Mononuclear cell (primary cell): ENCODE data around the gene KRTAP4-16. TPM values are rescaled to one million over a fixed set of nuclear protein-coding genes. Genes with fewer than 3 reads are reported as not detected.
A peak's percentile ranks its signal among the peaks of the same experiment; 100 is the strongest.
"Not testable (repeated sequence)": the region's sequence is repeated elsewhere in the genome, so short reads cannot be mapped to it uniquely, and the experiment has no call there.

Source experiments
- H3K27me3 ChIP-seq: 2 replicates; pipeline ENCODE4 v1.6.0; 2011; ENCODE audit warnings: low read length, control low read depth; ENCODE audit not compliant: insufficient read depth
- H3K4me1 ChIP-seq: 2 replicates; pipeline ENCODE4 v1.5.1; 2011; ENCODE audit warnings: mild to moderate bottlenecking, low read length, control low read depth; ENCODE audit not compliant: insufficient read depth
- H3K4me3 ChIP-seq: 2 replicates; pipeline ENCODE4 v1.5.1; 2011; ENCODE audit warnings: mild to moderate bottlenecking, low read length, moderate library complexity
- H3K9me3 ChIP-seq: 2 replicates; pipeline ENCODE4 v1.5.1; 2011; ENCODE audit warnings: low read depth, mild to moderate bottlenecking, control low read depth, low read length
- total RNA-seq: library from RNA; depleted of rRNA; stranded (reverse); fragments of >200 nt; gene quantifications from one replicate; pipeline ENCODE4 v1.2.3, GENCODE V29; 2012

The KRTAP4-16 gene
- total RNA-seq, 1 donor: not detected

- Histone ChIP-seq H3K4me1 (peaks cover 6% of the 10 kb centered on the region), H3K4me3 (no peak overlapping the region), H3K27me3 (no peaks in the 10 kb centered on the region), H3K9me3 (no peaks in the 10 kb centered on the region)
Measured at GRCh38 chr17:41126412-41126811, 24.4 kb upstream of the KRTAP4-16 start.

- Histone ChIP-seq H3K9me3 (no peaks in the 10 kb centered on the region), H3K4me1 (peaks cover 9% of the 10 kb centered on the region), H3K4me3 (no peak overlapping the region), H3K27me3 (no peaks in the 10 kb centered on the region)
Measured at GRCh38 chr17:41125064-41125463, 23.1 kb upstream of the KRTAP4-16 start.

GRCh38 chr17:41123991-41124371, 22.0 kb upstream of the KRTAP4-16 start, which contains the start of gene KRTAP4-12:
Gene KRTAP4-12, minus strand, starts transcription at chr17:41124182. Its CDS starts 60 bp downstream, at chr17:41124122.
- H3K4me1 ChIP-seq, H3K9me3 ChIP-seq, H3K4me3 ChIP-seq, H3K27me3 ChIP-seq: not testable (repeated sequence)

DNA sequence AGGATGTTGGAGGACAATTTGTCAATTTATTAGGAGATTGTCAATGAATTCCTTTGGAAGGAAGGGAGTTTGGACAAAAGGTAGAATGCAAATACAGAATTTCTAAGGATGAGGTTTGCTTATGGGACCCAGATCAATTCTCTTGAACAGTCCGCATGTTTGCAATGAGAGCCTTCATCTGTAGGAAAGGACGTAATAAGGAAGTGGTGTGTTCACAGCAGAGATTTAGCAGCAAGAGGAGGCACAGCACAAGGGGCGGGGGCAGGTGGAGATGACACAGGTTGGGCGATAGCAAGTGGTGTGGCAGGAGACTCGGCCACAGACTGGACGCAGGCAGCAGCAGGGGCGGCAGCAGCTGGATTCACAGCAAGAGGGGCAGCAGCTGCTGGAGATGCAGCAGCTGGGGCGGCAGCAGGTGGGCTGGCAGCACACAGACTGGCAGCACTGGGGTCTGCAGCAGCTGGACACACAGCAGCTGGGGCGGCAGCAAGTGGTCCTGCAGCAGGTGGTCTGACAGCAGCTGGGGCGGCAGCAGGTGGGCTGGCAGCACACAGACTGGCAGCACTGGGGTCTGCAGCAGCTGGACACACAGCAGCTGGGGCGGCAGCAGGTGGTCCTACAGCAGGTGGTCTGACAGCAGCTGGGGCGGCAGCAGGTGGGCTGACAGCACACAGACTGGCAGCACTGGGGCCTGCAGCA, 21.4 kb upstream of the KRTAP4-16 start:
- peaks cover 12% of the 10 kb centered on the region for H3K4me1 ChIP-seq
- H3K9me3 ChIP-seq: not testable (repeated sequence)

DNA sequence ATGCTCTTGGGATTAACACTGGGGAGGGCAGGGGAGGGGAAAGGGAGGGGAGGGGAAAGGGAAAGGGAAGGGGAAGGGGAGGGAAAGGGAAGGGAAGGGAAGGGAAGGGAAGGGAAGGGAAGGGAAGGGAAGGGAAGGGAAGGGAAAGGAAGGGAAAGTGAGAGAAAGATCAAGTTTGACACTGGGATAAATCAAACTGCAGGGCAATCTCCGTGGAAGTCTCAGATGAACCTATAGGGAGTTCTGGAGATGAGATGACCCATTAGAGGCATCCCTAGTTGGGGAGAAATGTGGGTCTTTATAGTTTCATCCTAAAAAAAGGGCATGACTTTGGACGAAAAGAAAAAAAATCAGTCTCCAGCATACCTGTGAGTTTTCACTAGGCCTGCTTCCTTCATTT, 19.7 kb upstream of the KRTAP4-16 start:
- H3K4me1 ChIP-seq: peaks cover 12% of the 10 kb centered on the region

More for the DNA sequence above, 21.4 kb upstream of the KRTAP4-16 start:
- not testable (repeated sequence) for H3K27me3 ChIP-seq, H3K4me3 ChIP-seq

DNA sequence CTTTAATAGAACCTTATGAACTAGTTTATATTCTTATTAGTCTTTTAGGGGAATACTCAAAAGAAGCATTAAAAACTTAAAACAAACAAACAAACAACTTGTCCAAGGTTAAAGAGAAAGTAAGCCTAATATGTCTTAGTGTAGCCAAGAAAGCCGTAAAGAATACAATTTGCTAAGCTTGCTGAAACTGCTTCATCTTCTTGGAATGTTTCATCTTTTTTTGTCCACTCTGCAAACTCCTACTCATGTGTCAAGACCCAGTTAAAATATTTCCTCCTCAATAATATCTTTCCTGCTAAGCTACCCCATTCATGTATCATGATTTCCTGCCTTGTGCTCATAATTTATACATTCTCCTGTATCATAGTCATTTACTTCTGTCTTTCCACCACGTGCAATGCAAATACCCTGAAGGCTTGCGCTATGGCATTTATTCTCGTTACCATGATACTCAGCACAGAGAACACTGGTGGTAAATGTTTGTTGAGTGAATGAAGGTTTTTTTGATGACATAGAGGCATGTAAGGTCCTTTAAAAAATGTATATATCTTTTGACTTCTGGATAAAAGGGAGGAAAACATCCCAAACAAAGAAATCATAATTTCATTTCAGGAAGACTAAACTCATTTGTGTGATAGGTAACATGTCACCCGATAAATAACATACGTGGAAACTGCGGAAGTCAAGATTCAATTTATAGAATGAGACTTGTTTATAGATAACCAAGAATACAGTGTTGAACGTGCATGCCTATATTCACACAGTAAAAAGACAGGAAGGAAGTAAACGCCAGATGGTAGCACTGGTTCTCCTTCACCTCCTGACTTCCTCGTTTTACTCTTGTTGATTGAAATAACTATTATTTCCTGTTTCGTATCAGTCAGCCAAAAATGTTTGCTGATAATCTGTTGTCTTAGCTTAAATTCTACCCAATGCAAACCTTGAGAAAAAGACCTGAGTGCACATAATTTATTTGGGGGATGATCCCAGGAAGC, 18.0 kb upstream of the KRTAP4-16 start:
- H3K4me3 ChIP-seq, H3K9me3 ChIP-seq, H3K27me3 ChIP-seq: not testable (repeated sequence)
- peaks cover 11% of the 10 kb centered on the region for H3K4me1 ChIP-seq

More for the DNA sequence above, 19.7 kb upstream of the KRTAP4-16 start:
- no peak overlapping the region for H3K4me3 ChIP-seq
- no peaks in the 10 kb centered on the region for H3K9me3 ChIP-seq
- H3K27me3 ChIP-seq: no peaks in the 10 kb centered on the region

DNA sequence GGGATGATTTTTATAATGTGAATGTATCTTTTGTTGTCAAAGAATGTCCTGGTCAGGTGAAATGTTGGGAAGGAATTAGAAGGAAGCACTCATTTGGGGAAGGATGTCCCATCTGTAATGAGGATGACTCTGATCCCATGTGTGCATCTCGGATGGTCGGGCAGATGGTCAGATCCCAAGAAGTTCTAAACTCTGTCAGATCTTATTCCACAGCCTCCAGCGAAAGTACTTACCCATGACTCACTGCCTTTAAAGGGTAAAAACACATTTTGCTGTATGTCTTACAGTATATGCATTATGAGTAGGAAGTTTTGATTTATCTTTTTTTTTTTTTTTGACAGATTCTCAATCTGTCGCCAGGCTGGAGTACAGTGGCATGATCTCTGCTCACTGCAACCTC, 16.7 kb upstream of the KRTAP4-16 start:
- Histone ChIP-seq H3K4me1 (peaks cover 11% of the 10 kb centered on the region), H3K4me3 (no peak overlapping the region), H3K9me3 (no peaks in the 10 kb centered on the region), H3K27me3 (peaks cover 3% of the 10 kb centered on the region)

DNA sequence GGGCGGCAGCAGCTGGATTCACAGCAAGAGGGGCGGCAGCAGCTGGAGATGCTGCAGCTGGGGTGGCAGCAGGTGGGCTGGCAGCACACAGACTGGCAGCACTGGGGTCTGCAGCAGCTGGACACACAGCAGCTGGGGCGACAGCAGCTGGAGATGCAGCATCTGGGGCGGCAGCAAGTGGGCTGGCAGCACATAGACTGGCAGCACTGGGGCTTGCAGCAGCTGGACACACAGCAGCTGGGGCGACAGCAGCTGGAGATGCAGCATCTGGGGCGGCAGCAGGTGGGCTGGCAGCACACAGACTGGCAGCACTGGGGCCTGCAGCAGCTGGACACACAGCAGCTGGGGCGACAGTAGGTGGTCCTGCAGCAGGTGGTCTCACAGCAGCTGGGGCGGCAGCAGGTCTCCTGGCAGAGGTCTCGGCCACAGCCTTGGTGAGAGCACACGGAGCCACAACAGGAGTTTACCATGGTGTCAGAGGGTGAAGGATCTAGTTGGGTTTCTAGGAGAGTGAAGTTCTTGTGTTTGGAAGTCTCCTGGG, 15.9 kb upstream of the KRTAP4-16 start, which contains the start of gene KRTAP4-11:
Gene KRTAP4-11 (minus strand): TSS at position 528 of the 541 bp plus-strand sequence. CDS start 58 bp downstream, at position 470.
- not testable (repeated sequence) for H3K4me3 ChIP-seq, H3K27me3 ChIP-seq, H3K9me3 ChIP-seq
- peaks cover 11% of the 10 kb centered on the region for H3K4me1 ChIP-seq

GRCh38 chr17:41116297-41116696, 14.3 kb upstream of the KRTAP4-16 start:
- Histone ChIP-seq H3K4me3 (no peak overlapping the region), H3K27me3 (peaks cover 3% of the 10 kb centered on the region), H3K4me1 (peaks cover 11% of the 10 kb centered on the region), H3K9me3 (peaks cover 6% of the 10 kb centered on the region)

GRCh38 chr17:41111151-41111885, 9.3 kb upstream of the KRTAP4-16 start:
- Histone ChIP-seq H3K4me1 (peaks cover 8% of the 10 kb centered on the region), H3K27me3 (no peaks in the 10 kb centered on the region), H3K9me3 (peaks cover 6% of the 10 kb centered on the region), H3K4me3 (no peak overlapping the region)

- not testable (repeated sequence) for H3K4me1 ChIP-seq, H3K9me3 ChIP-seq, H3K27me3 ChIP-seq
- H3K4me3 ChIP-seq: peak overlapping the region; percentile 32
Measured at GRCh38 chr17:41108728-41109386, 6.8 kb upstream of the KRTAP4-16 start.

- Histone ChIP-seq H3K27me3 (no peaks in the 10 kb centered on the region), H3K9me3 (peaks cover 3% of the 10 kb centered on the region), H3K4me1 (peaks cover 8% of the 10 kb centered on the region), H3K4me3 (peak overlapping the region; percentile 32)
Measured at GRCh38 chr17:41107941-41108450, 6.0 kb upstream of the KRTAP4-16 start.

DNA sequence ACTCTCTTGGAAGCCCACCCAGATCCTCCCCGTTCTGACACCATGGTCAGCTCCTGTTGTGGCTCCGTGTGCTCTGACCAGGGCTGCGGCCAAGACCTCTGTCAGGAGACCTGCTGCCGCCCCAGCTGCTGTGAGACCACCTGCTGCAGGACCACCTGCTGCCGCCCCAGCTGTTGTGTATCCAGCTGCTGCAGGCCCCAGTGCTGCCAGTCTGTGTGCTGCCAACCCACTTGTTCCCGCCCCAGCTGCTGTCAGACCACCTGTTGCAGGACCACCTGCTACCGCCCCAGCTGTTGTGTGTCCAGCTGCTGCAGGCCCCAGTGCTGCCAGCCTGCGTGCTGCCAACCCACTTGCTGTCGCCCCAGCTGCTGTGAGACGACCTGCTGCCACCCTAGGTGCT, 3.3 kb upstream of the KRTAP4-16 start, which contains the start of gene KRTAP4-9:
Gene KRTAP4-9 (plus strand): TSS at position 43 of the 400 bp plus-strand sequence. CDS start 0 bp downstream, at position 43.
- not testable (repeated sequence) for H3K4me1 ChIP-seq, H3K27me3 ChIP-seq, H3K9me3 ChIP-seq, H3K4me3 ChIP-seq
